Suprapubic skin (tissue), 4 donors: ENCODE measurements around the gene AMBRA1. TPM values are rescaled to one million over a fixed set of nuclear protein-coding genes. Genes with fewer than 3 reads are reported as not detected.

ENCODE experiments used
- DNase-seq, 2 donors: peaks; one replicate each; pipeline ENCODE4 v3.0.0-alpha.2; 2019; ENCODE audit warnings: low spot score in 2 of 2
- H3K27ac ChIP-seq: fragments of 200-600 bp; sonication (generic); one replicate; pipeline ENCODE4 v1.5.1; 2019
- H3K27me3 ChIP-seq: fragments of 200-600 bp; sonication (generic); one replicate; pipeline ENCODE4 v1.5.1; 2019
- H3K36me3 ChIP-seq: fragments of 200-600 bp; sonication (generic); one replicate; pipeline ENCODE4 v1.5.1; 2019
- H3K4me1 ChIP-seq: fragments of 200-600 bp; sonication (generic); one replicate; pipeline ENCODE4 v1.5.1; 2019
- H3K4me3 ChIP-seq: fragments of 200-600 bp; sonication (generic); one replicate; pipeline ENCODE4 v1.5.1; 2019; ENCODE audit warnings: mild to moderate bottlenecking
- H3K9me3 ChIP-seq: fragments of 200-600 bp; sonication (generic); one replicate; pipeline ENCODE4 v1.5.1; 2019
- EP300 ChIP-seq: sonication (generic); formaldehyde crosslinking; IDR thresholded peaks from one replicate; pipeline ENCODE4 v1.6.1; 2017; ENCODE audit warnings: antibody characterized with exemption
- POLR2A ChIP-seq, 2 donors: fragments of 450-650 bp; IDR thresholded peaks; one replicate each; pipeline ENCODE4 v1.6.1; 2017; ENCODE audit warnings: antibody characterized with exemption in 2 of 2, mild to moderate bottlenecking in 2 of 2, moderate library complexity in 2 of 2
- POLR2AphosphoS5 ChIP-seq, 3 donors: sonication (generic); formaldehyde crosslinking; IDR thresholded peaks; one replicate each; pipeline ENCODE4 v1.6.1; 2017; ENCODE audit warnings: antibody characterized with exemption in 3 of 3
- WGBS: methylation state at CpG from one replicate; pipeline ENCODE4 v1.1.5; 2018; 5-methylcytosine and 5-hydroxymethylcytosine counted together
- total RNA-seq, 4 donors: library from RNA; depleted of rRNA; stranded (reverse); fragments of >200 nt; gene quantifications; one replicate each; pipeline ENCODE4 v1.1.0, GENCODE V29; 2016
- TF ChIP-seq, protein P1 (sequence below), 2 donors: fragments of 200-600 bp in 1 of 2; fragments of 450-650 bp in 1 of 2; sonication (generic) in 1 of 2; IDR thresholded peaks; one replicate each; pipeline ENCODE4 v1.5.1; 2016 to 2019; ENCODE audit warnings: antibody characterized with exemption in 2 of 2, mild to moderate bottlenecking in 1 of 2, moderate library complexity in 1 of 2

The AMBRA1 gene
- total RNA-seq, 4 donors from 2014 or later: 38.6 to 63.2 (median 45.6) TPM

DNA sequence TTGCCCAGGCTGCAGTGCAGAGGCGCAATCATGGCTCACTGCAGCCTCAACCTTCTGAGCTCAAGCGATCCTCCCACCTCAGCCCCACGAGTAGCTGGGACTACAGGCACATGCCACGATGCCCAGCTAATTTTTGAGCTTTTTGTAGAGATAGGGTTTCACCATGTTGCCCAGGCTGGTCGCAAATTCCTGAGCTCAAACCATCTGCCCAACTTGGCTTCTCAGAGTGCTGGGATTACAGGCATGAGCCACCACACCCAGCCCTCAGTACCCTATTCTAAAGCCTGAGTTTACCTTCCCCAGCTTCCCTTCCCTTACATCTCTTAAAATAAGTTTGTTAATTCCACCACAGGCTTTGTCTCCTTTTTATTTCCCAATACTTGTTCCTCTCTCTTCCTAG lies 59.1 kb downstream of the AMBRA1 start:
- Histone ChIP-seq H3K27me3 (no peaks in the 10 kb centered on the region), H3K4me3 (no peak overlapping the region), H3K9me3 (no peaks in the 10 kb centered on the region), H3K4me1 (peaks cover 6% of the 10 kb centered on the region), H3K27ac (no peak overlapping the region), H3K36me3 (peaks cover under 1% of the 10 kb centered on the region)
- DNase-seq: no peak
- TF ChIP-seq POLR2A (IDR thresholded peaks at IDR 0.05) (no peak), EP300 (no peak)
- TF ChIP-seq, protein P1, sequence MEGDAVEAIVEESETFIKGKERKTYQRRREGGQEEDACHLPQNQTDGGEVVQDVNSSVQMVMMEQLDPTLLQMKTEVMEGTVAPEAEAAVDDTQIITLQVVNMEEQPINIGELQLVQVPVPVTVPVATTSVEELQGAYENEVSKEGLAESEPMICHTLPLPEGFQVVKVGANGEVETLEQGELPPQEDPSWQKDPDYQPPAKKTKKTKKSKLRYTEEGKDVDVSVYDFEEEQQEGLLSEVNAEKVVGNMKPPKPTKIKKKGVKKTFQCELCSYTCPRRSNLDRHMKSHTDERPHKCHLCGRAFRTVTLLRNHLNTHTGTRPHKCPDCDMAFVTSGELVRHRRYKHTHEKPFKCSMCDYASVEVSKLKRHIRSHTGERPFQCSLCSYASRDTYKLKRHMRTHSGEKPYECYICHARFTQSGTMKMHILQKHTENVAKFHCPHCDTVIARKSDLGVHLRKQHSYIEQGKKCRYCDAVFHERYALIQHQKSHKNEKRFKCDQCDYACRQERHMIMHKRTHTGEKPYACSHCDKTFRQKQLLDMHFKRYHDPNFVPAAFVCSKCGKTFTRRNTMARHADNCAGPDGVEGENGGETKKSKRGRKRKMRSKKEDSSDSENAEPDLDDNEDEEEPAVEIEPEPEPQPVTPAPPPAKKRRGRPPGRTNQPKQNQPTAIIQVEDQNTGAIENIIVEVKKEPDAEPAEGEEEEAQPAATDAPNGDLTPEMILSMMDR (IDR thresholded peaks at IDR 0.05): no peak
- WGBS: 66% methylated on average over 5 of the region's 5 CpGs

GRCh38 chr11:46533396-46534100 lies 60.3 kb downstream of the AMBRA1 start:
- peaks cover 15% of the 10 kb centered on the region for H3K4me1 ChIP-seq
- no peak for TF ChIP-seq EP300
- no peak for TF ChIP-seq POLR2A (IDR thresholded peaks at IDR 0.05)
- no peak for TF ChIP-seq POLR2AphosphoS5 (IDR thresholded peaks at IDR 0.05)
- TF ChIP-seq, protein P1 (IDR thresholded peaks at IDR 0.05): no peak
- DNase-seq: no peak
- H3K4me3 ChIP-seq: no peak overlapping the region
- no peak overlapping the region for H3K27ac ChIP-seq
- no peaks in the 10 kb centered on the region for H3K36me3 ChIP-seq
- 91% methylated on average over 9 of the region's 9 CpGs for WGBS
- no peaks in the 10 kb centered on the region for H3K27me3 ChIP-seq
- H3K9me3 ChIP-seq: no peaks in the 10 kb centered on the region

DNA sequence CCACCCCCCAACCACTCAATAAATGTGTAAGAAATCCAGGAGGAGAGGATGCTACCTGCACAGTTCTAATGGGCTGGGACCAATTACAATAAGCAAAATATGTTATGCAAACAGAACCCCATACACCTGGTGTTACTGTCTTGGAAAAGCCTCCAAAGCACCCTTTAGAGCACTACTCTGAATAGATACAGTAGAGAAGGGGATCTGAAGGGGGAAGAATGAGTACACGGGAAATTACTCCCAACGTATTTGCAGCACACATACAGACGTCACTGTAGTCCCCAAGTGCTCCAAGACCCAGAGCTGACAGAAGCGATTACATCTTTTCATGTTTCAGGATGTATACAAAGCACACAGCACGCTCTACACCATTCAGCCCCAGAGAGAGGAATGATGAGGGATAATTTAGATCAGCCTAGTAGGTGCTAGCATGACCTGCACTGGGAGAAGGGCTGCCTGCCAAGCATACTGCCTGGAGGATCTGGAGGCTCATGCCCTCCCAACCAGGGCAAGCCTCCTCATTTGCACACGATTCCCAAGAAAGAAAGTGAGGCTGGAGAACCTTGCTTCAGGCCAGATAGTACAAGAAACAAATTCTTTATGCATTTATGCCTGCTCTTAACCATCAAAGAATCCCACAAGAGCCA lies 63.8 kb downstream of the AMBRA1 start:
- Histone ChIP-seq H3K27me3 (no peaks in the 10 kb centered on the region), H3K9me3 (no peaks in the 10 kb centered on the region), H3K27ac (no peak overlapping the region), H3K4me1 (peaks cover 15% of the 10 kb centered on the region), H3K36me3 (no peaks in the 10 kb centered on the region), H3K4me3 (no peak overlapping the region)
- no peak for TF ChIP-seq EP300
- no peak for TF ChIP-seq POLR2A (IDR thresholded peaks at IDR 0.05)
- TF ChIP-seq, protein P1 (IDR thresholded peaks at IDR 0.05): no peak
- no peak for TF ChIP-seq POLR2AphosphoS5 (IDR thresholded peaks at IDR 0.05)
- 82% methylated on average over 6 of the region's 6 CpGs for WGBS
- no peak for DNase-seq

- Histone ChIP-seq H3K36me3 (no peaks in the 10 kb centered on the region), H3K4me1 (peaks cover 15% of the 10 kb centered on the region), H3K9me3 (no peaks in the 10 kb centered on the region), H3K27ac (no peak overlapping the region), H3K27me3 (no peaks in the 10 kb centered on the region), H3K4me3 (no peak overlapping the region)
- DNase-seq: peak; percentile 82 to 84
- WGBS: 57% methylated on average over 4 of the region's 4 CpGs
- TF ChIP-seq POLR2AphosphoS5 (IDR thresholded peaks at IDR 0.05) (no peak), EP300 (no peak), POLR2A (IDR thresholded peaks at IDR 0.05) (no peak)
- TF ChIP-seq, protein P1 (IDR thresholded peaks at IDR 0.05): peak; percentile 75 to 86
These were observed 64.5 kb downstream of the AMBRA1 start for GRCh38 chr11:46529095-46529905.
